Rectal smooth muscle tissue (tissue), 1 donor: ENCODE data around the gene LYPD4.
"Not testable (repeated sequence)": the region's sequence is repeated elsewhere in the genome, so short reads cannot be mapped to it uniquely, and the experiment has no call there.

Experiments used
- H3K27ac ChIP-seq: one replicate; pipeline ENCODE4 v1.7.0; 2013; ENCODE audit warnings: low read depth, low read length, inconsistent platforms
- H3K27me3 ChIP-seq: one replicate; pipeline ENCODE4 v1.7.0; 2013; ENCODE audit warnings: low read length; ENCODE audit not compliant: control insufficient read depth, insufficient read depth
- H3K36me3 ChIP-seq: one replicate; pipeline ENCODE4 v1.7.0; 2013; ENCODE audit warnings: low read length; ENCODE audit not compliant: control insufficient read depth, insufficient read depth
- H3K4me1 ChIP-seq: one replicate; pipeline ENCODE4 v1.7.0; 2013; ENCODE audit warnings: low read length; ENCODE audit not compliant: control insufficient read depth, insufficient read depth
- H3K4me3 ChIP-seq: one replicate; pipeline ENCODE4 v1.7.0; 2013; ENCODE audit warnings: low read length
- H3K9ac ChIP-seq: one replicate; pipeline ENCODE4 v1.7.0; 2013; ENCODE audit warnings: low read length

LYPD4 gene

DNA sequence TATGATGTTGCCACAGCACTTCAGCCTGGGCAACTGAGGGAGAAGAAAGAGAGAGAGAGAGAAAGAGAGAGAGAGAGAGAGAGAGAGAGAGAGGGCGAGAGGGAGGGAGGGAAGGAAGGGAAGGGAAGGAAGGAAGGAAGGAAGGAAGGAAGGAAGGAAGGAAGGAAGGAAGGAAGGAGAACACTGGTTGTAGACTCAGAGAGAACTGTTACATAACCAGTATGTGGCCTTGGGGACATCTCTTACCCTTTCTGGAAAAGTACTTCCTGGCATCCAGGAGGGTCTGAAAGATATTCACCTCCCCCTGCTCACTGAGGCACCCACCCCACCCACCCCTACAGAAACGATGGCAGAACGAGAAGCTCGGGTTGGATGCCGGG, 35.8 kb upstream of the LYPD4 start:
- H3K4me1 ChIP-seq: no peaks in the 10 kb centered on the region
- H3K36me3 ChIP-seq: no peaks in the 10 kb centered on the region
- H3K27me3 ChIP-seq: no peaks in the 10 kb centered on the region
- no peak overlapping the region for H3K9ac ChIP-seq
- H3K4me3 ChIP-seq: no peak overlapping the region
- no peak overlapping the region for H3K27ac ChIP-seq

- Histone ChIP-seq H3K27ac (no peak overlapping the region), H3K36me3 (no peaks in the 10 kb centered on the region), H3K9ac (no peak overlapping the region), H3K4me1 (no peaks in the 10 kb centered on the region), H3K4me3 (no peak overlapping the region), H3K27me3 (no peaks in the 10 kb centered on the region)
Observed at GRCh38 chr19:41879670-41880328, 35.3 kb upstream of the LYPD4 start.

GRCh38 chr19:41879080-41879479, 34.6 kb upstream of the LYPD4 start:
- Histone ChIP-seq H3K27ac (no peak overlapping the region), H3K4me1 (no peaks in the 10 kb centered on the region), H3K9ac (no peak overlapping the region), H3K27me3 (no peaks in the 10 kb centered on the region), H3K36me3 (no peaks in the 10 kb centered on the region), H3K4me3 (no peak overlapping the region)

DNA sequence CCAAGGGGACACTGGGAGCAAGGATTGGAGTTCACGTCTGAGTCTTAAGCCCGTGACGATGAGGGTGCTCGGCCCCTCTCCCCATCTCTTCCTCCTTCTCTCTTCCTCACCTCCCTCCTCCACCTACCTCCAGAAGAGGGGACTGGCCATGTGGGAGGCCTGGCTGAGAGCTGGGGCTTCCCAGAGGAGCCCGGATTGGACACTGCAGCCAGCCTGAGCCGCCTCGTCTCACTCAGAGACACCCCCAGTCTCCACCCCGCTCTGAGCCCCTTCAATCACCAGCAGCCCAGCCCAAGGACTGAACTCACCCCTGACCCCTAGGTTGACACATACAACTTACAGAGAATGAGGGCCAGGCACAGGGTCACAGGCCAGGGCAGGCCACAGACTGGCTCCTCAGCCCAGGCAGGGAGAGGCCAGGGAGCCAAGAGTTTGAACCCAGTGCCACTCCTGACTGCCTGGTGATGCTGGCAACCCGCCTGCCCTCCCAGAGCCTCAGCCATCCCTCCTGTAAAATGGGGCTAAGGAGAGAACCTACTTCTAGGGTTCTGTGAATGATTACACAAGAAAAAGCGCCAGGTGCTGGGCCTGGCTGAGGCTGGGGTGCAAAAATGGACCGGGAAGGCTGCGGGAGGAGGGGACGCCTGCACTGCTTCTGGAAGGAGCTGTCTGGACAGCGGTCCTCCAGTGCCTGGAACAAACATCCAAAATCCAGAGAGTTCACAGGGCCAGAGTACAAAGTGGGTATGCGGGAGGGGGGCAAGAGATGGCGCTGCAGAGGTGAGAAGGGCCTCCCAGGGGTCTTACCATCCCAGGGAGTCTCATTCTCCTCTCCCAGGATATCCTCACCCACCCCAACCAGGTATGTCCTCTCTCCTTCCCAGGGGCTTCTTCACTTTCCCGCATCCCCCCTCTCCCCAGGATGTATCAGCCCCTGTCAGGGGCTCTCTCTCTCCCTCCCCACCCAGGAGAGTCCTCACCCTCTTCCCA, 33.7 kb upstream of the LYPD4 start:
- Histone ChIP-seq H3K4me1 (no peaks in the 10 kb centered on the region), H3K9ac (no peak overlapping the region), H3K27me3 (no peaks in the 10 kb centered on the region), H3K4me3 (peak overlapping the region; percentile 29), H3K27ac (no peak overlapping the region), H3K36me3 (no peaks in the 10 kb centered on the region)

GRCh38 chr19:41876847-41877832, 32.7 kb upstream of the LYPD4 start, which contains the start of gene CD79A:
Gene CD79A, plus strand, starts transcription at chr19:41877279. Its CDS starts 26 bp downstream, at chr19:41877305.
- Histone ChIP-seq H3K27ac (no peak within 1 kb of the TSS), H3K4me3 (peak within 1 kb of the TSS; percentile 29), H3K27me3 (no peaks in the 10 kb centered on the region), H3K4me1 (no peaks in the 10 kb centered on the region), H3K9ac (peak within 1 kb of the TSS; percentile 56), H3K36me3 (no peaks in the 10 kb centered on the region)

DNA sequence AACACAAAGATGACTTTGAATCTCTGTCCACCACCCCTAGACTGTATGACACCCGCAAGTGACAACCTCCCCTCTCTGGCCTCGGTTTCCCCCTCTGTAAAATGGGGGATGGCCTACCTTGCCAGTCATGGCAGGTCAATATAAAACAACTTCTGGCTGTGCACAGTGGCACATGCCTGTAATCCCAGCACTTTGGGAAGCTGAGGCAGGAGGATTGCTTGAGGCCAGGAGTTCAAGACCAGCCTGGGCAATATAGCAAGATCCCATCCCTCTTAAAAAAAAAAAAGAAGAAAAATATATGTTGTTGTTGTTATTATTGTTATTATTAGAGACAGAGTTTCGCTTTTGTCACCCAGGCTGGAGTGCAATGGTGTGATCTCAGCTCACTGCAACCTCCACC, 31.5 kb upstream of the LYPD4 start:
- not testable (repeated sequence) for H3K27me3 ChIP-seq, H3K9ac ChIP-seq, H3K36me3 ChIP-seq, H3K27ac ChIP-seq, H3K4me3 ChIP-seq, H3K4me1 ChIP-seq

DNA sequence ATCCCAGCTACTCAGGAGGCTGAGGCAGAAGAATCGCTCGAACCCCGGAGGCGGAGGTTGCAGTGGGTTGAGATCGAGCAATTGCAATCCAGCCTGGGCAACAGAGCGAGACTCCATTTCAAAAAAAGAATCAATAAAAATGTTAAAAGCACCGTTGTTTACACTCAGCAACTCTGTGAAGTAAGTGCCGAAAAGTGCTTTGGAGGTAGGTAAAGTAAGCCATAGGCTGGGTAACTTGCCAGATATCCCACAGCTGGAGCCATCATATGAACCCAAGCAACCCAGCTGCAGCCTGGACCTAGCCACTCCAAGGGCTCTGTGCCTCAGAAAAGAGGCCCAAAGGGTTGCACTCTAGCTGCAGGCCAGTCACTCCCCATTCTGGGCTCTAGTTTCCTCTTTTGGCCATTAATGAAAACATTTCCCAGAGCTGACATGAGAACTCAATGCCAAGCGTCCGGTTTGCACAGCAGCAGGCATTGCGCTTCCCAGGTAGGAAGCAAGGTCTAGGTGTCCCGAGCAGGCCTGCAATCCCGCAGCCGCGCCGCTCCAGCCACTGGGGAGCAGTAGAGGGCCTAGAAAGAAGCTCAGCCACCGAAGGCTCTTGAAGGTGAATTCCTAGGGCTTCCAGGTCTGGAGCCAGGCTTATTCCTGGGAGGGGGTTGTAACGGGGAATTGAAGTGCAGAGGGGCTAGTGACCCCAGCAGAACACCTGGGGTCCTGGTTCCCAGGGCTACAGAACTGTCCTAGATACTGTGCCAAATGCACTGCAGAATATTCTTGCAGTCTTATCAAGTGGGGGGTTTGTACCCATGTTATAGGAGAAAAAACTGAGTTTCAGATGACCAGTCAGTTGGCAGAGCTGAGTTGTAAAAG, 28.5 kb upstream of the LYPD4 start:
- Histone ChIP-seq H3K4me3 (no peak overlapping the region), H3K9ac (no peak overlapping the region), H3K27ac (no peak overlapping the region), H3K27me3 (no peaks in the 10 kb centered on the region), H3K36me3 (peaks cover 10% of the 10 kb centered on the region), H3K4me1 (no peaks in the 10 kb centered on the region)

- H3K9ac ChIP-seq: no peak overlapping the region
- H3K36me3 ChIP-seq: peaks cover 10% of the 10 kb centered on the region
- no peaks in the 10 kb centered on the region for H3K27me3 ChIP-seq
- H3K4me3 ChIP-seq: no peak overlapping the region
- H3K27ac ChIP-seq: no peak overlapping the region
- no peaks in the 10 kb centered on the region for H3K4me1 ChIP-seq
Observed at GRCh38 chr19:41872384-41872774, 27.9 kb upstream of the LYPD4 start.

- no peak overlapping the region for H3K27ac ChIP-seq
- H3K4me3 ChIP-seq: no peak overlapping the region
- H3K4me1 ChIP-seq: no peaks in the 10 kb centered on the region
- H3K36me3 ChIP-seq: peaks cover 10% of the 10 kb centered on the region
- H3K9ac ChIP-seq: no peak overlapping the region
- H3K27me3 ChIP-seq: no peaks in the 10 kb centered on the region
Observed at GRCh38 chr19:41871573-41872383, 27.3 kb upstream of the LYPD4 start.

DNA sequence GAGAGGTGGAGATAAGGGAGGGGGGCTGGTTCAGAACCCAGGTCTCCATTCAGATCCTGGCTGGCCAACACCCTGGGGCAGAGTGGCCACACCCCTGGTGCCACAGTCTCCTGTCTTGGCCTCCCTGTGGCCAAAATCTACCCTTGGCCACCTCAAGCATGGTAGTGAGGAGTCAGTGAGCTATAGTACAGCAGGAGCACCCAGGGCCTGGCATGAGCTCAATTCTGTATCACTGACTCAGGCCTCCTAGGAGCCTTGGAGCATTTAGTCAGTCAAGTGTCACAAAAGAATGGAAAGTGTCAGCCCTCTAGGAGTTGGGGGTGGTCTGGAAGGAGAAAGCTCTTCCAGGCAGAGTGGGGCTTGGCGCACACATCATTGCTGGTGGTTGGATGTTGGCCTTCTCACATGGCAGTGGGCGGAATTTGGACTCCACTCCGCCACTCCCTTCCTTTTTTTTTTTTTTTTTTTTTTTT, 26.0 kb upstream of the LYPD4 start:
- H3K4me3 ChIP-seq: no peak overlapping the region
- no peaks in the 10 kb centered on the region for H3K27me3 ChIP-seq
- peaks cover 15% of the 10 kb centered on the region for H3K36me3 ChIP-seq
- no peak overlapping the region for H3K9ac ChIP-seq
- H3K27ac ChIP-seq: no peak overlapping the region
- H3K4me1 ChIP-seq: no peaks in the 10 kb centered on the region
